ENCODE results near the gene LRRIQ1.
"Not testable (repeated sequence)": the region's sequence is repeated elsewhere in the genome, so short reads cannot be mapped to it uniquely, and the experiment has no call there.

LRRIQ1 gene, protein sequence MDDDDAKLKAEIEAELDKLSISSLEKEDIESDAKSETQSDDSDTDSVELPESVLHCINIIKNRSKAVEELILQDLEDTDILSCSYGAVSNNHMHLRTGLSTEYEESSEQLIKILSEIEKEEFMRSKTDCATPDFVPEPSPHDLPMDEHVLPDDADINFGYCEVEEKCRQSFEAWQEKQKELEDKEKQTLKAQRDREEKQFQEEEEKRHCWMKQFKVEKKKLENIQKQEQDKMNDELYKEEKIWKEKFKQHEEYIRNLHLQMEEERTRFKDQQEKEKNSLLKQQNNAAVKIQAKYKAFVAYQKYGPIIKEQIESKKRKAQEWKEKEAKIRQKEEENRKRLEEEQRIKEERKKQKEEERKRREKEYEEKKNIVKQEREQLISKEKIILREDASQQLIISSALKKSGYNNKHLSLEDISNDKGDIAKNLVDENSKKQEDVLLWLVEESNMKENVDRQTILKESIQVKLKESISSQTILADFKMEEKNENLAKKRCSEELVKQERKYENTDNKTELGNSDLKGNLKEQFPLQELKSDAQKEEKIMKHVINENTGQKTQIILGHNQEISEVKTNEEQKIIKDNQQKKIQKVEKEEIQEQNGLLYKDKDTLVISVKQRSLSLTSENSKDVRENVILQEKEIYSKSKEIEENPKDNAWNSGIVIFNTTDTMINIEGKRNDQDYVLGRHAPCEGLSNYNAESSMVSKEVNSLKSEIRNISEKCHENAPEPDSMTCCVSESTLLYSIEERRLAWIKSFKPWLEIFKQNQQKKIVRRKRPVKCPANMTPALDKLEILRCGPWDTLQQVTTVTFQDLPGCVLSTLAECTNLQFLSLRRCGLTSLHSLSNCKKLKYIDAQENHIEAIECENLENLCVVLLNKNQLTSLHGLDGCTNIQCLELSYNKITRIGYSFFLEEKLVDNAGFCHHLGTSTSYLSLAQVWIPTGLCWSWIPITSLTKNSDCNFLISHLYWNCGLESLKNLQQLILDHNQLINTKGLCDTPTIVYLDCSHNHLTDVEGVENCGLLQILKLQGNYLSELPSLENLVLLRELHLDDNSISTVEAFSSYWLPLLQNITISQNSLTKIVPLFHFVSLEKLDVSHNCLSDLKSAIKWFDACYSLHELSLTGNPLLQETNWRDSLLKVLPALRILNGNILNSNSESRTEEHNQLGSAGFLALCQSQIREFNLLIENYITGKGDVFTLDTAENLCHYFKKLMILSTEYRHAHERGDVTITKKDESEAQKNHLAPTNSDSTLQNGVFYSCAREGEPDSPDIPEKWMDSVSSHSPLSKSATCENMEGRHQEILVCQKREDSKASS (N-terminal part only)

GRCh38 chr12:85036234-85036707, at the start of gene LRRIQ1, which contains the start of gene TSPAN19:
TSS of gene LRRIQ1 (plus strand) at chr12:85036351. CDS start at chr12:85038177, 1,826 bp downstream.
TSS of gene TSPAN19 (minus strand) at chr12:85036277. CDS start at chr12:85029946, 6,331 bp downstream.
- peak in 2 of 3 donors; percentile 17 to 27 for DNase-seq

GRCh38 chr12:84986586-84986985, 49.6 kb upstream of the LRRIQ1 start:
- no peak for DNase-seq

- no peak for DNase-seq
Measured at GRCh38 chr12:84994426-84994825, 41.7 kb upstream of the LRRIQ1 start.

DNA sequence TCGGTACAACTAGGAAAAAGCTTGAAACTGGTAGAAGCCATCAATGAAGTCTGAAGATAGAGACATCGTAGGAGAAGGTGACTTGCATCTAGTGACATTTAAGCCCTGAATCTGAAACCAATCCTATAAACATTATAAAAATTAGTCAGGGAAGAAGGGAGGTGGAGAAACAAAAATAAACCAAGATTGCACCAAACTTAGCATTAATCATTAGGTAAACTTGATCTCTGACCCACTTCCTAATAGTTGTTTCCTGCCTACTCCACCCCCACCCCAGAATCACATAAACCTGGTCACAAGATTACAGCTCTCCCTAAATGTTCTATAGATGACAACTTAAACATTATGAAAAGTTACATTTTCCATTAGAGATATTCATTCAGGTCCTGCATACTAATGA, 40.5 kb upstream of the LRRIQ1 start:
- DNase-seq: no peak

DNA sequence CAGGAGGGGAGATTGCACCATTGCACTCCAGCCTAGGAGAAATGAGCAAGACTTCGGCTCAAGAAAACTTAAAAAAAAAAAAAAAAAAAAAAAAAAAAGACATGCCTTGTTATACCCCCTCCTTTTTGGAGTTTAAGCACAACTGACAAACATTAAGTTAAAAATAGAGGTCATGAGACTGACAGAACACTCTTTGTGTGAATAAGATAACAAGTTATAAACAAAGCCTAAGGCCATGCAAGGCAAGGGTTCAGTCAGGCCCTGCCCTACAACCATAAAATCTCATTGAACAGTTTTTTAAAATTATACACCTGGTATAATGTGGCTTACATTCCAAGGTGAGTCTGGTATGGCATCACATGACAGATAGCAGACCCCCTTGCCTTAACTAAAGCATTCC, 39.4 kb upstream of the LRRIQ1 start:
- DNase-seq: no peak

DNA sequence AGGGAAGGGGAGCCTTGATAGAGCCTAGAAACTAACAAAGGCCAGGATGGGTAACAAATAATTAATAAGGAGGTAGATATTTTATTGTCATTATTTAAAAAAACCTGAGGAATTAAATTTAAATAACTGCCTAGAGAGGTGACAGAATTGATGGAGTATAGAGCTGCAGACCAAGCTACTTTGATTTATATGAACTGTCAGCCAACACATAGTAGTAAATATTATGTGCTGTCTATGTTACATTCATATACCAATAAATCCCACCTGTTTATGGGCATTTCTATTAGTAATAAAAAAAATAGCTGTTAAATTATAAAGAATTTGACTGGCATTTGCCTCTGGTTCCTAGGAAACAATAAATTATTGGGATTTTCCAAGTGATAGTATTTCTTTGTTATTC, 37.8 kb upstream of the LRRIQ1 start:
- no peak for DNase-seq

DNA sequence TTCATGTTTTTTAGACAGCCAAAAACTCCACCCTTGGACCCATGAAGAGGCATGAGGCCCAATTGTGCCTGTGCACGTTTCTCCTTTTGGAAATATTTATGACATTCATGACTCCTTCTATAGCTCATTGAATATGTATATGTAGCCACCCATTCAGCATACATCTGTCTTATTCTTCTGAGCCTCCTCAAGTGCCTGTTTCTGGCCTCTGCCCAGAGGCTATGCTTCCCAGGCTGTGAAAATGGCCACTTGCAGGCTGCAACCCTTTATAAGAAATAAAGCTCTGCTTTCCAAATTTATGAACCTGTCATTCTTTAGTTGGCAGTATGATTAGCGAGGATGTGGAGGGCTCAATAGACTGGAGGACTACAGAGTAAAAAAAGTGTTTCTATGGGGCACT, 35.4 kb upstream of the LRRIQ1 start:
- DNase-seq: no peak

- no peak for DNase-seq
Measured at GRCh38 chr12:85002778-85003296, 33.3 kb upstream of the LRRIQ1 start.

GRCh38 chr12:85004204-85004603, 31.9 kb upstream of the LRRIQ1 start:
- DNase-seq: no peak

- not testable (repeated sequence) for DNase-seq
Measured at GRCh38 chr12:85005047-85005446, 31.1 kb upstream of the LRRIQ1 start.

DNA sequence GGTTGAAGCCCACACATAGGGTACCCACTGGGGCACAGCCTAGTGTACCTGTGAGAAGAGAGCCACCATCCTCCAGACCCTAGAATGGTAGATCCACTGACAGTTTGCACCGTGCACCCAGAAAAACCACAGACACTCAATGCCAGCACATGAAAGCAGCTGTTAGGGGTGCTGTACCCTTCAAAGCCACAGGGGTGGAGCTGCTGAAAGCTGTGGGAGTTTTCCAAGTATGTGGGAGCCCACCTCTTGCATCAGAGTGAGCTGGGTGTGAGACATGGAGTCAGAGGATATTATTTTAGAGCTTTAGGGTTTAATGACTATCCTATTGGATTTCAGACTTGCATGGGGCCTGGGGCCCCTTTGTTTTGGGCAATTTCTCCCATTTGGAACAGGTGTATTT, 30.5 kb upstream of the LRRIQ1 start:
- DNase-seq: no peak

DNA sequence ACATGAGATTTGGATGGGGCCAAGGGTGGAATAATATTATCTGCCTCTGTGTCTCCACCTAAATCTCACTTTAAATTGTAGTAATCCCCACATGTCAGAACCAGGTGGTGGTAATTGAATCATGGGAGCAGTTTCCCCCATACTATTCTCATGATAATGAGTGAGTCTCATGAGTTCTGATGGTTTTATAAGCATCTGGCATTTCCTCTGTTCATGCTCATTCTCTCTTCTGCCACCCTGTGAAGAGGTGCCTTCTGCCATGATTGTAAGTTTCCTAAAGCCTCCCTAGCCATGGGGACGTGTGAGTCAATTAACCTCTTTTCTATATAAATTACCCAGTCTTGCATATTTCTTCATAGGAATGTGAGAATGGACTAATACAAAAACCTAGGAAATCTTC, 29.9 kb upstream of the LRRIQ1 start:
- DNase-seq: no peak

DNA sequence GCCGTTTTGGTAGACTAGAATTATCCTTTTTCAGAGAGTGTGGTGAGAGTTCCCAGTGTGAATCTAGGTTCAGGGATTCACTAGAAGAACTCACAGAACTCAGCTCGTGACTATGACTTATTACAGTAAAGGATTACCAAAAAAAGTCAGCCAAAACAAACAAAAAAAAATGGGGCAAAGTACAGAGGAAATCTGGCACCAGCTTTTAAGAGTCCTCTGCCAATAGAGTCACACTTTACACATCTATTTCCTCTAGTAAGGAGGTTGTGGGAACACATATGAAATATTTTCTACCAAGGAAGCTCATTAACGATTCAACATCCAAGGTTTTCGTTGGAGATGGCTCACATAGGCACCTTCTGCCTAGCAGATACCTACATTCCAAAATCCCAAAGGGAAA, 28.3 kb upstream of the LRRIQ1 start:
- no peak for DNase-seq

DNA sequence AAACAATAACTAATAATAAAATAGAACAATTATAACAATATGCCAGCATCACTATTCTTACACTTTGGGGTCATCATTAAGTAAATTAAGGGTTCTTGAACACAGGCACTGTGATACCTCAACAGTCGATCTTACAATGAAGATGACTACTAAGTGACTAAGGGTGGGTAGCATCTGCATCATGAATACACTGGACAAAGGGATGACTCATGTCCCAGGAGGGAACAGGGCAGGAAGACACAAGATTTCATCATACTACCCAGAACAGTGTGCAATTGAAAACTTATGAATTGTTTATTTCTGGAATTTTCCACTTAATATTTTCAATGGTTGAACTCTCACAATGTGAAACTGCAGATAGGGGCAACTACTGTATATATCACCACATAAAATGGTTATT, 19.7 kb upstream of the LRRIQ1 start:
- DNase-seq: peak; percentile 49 to 70 (median 52)

DNA sequence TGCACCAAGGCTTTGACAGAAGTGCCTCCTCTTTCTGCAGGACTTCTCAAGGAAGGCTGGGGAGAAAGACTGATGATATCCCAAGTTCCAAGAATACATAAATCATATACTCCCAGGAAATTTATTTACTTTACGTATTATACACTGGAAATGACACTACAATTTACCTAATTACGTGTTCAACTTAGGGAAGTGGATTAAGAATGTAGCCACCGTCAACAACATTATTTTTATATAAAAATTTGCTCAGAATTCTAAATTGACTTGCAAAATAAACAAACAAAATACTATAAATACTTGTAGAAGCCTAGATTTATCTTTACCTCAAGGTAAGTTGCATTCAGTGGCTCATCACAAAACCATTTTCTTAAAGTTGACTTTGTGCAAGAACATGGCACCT, 19.0 kb upstream of the LRRIQ1 start:
- no peak for DNase-seq

GRCh38 chr12:85017618-85018017, 18.5 kb upstream of the LRRIQ1 start:
- no peak for DNase-seq

DNA sequence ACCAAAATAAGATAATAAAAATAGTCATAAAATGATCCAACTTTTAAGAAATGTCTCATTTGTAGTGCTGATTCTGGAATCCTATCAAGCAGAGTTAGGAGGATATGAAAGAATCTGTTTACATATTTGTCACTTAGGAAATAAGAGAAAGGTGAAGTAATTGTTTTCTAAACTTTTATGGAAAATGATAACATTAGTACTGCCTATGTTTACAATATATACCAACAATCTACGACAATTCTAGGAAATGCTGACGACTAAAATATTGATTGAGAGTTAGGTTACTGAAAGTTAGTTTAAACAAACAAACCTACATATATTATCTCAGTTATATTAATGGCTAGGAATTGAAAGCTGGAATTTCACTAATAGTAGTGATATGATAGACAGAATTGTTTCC, 18.1 kb upstream of the LRRIQ1 start:
- no peak for DNase-seq

- DNase-seq: peak; percentile 10 to 62 (median 60)
Measured at GRCh38 chr12:85029456-85029855, 6.7 kb upstream of the LRRIQ1 start.

DNA sequence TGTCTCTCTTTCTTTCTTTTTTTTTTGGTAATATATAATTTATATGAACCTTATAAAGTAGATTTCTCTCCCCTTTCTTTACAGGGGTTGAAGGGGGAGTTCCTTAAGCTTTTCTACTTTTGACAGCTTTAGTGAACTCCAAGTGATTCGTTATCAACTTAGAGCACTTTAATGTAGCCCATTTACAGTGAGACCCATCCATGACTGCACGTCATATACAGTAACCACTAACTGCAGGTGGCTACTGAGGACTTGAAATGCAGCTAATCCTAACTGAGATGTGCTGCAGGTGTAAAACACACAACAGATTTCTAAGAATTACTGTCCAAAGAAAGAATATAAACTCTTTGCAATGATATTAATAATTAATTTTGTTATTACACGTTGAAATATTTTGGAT, 582 bp downstream of the LRRIQ1 start:
- no peak for DNase-seq

DNA sequence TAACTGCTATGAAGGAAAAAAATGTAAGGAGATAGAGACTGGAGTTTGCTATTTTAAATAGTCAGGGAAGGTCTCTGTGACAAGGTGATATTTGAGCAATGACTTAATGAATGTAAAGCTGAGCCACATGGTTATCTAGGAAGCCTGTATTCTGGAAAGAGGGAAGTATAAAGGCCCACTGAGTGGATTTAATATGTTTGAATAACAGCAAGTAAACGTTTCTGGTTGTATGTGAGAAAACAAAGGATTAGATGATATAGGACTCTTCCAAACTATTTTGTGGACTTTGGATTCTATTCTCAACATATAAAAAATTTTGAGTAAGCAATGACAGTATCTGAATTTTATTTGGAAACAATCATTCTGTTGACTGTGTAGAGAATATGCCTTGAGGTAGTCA, 5.2 kb downstream of the LRRIQ1 start:
- no peak for DNase-seq

DNA sequence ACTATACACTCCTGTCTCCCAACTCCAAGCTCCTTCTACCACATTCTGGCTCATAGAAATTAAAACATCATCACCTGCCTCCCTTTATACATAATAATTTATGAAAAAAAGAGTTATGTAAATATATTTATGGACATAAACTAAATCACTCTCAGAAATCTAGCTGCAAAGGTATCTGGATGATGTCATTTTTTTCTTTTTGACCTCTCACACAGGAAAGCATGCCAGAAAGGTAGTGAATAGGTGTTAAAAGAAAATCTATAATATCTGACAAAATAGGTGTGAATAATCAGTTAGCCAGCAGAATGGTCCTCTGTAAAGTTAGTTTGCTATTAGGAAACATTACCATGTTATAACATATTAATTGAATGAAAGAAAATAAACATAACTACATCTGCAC, 7.7 kb downstream of the LRRIQ1 start:
- DNase-seq: no peak

- peak; percentile 71 to 81 (median 79) for DNase-seq
Measured at GRCh38 chr12:85057370-85057963, 21.3 kb downstream of the LRRIQ1 start.
